Type B pancreatic cell (in vitro differentiated cells): ENCODE results near the gene SNTG2. TPM values are rescaled to one million over a fixed set of nuclear protein-coding genes. Genes with fewer than 3 reads are reported as not detected.

Experiments
- DNase-seq: peaks from one replicate; pipeline ENCODE4 v3.0.0; 2021; ENCODE audit warnings: mixed read lengths; ENCODE audit not compliant: unreplicated experiment; ENCODE audit errors: extremely low spot score
- H3K27ac Mint-ChIP-seq: 2 replicates; pipeline ENCODE4 v1.8.0; 2021; ENCODE audit warnings: mild to moderate bottlenecking, mixed read lengths
- H3K27me3 Mint-ChIP-seq: 2 replicates; pipeline ENCODE4 v1.8.0; 2021; ENCODE audit warnings: mixed read lengths
- H3K36me3 Mint-ChIP-seq: 2 replicates; pipeline ENCODE4 v1.8.0; 2021; ENCODE audit warnings: mixed read lengths
- H3K4me1 Mint-ChIP-seq: one replicate; pipeline ENCODE4 v1.8.0; 2021; ENCODE audit warnings: mixed read lengths; ENCODE audit not compliant: unreplicated experiment
- H3K4me3 Mint-ChIP-seq: 2 replicates; pipeline ENCODE4 v1.8.0; 2021; ENCODE audit warnings: mild to moderate bottlenecking, mixed read lengths
- H3K9me3 Mint-ChIP-seq: 2 replicates; pipeline ENCODE4 v1.8.0; 2021; ENCODE audit warnings: mixed read lengths
- total RNA-seq: library from RNA; stranded (reverse); gene quantifications from 2 replicates; pipeline ENCODE4 v1.2.1, GENCODE V29; 2021; ENCODE audit warnings: low replicate concordance
- TF ChIP-seq, protein P1 (sequence below): fragments of 200-600 bp; sonication (generic); conservative IDR thresholded peaks from 2 replicates; pipeline ENCODE4 v1.5.0; 2021; ENCODE audit warnings: antibody characterized with exemption, mild to moderate bottlenecking

Gene SNTG2
- total RNA-seq, 1 donor from 2014 or later: 1.1 TPM

GRCh38 chr2:1286929-1287328 lies 336.3 kb downstream of the SNTG2 start:
- Mint-ChIP-seq H3K27me3 (no peaks in the 10 kb centered on the region), H3K4me3 (no peak overlapping the region), H3K9me3 (no peaks in the 10 kb centered on the region), H3K4me1 (no peaks in the 10 kb centered on the region), H3K36me3 (no peaks in the 10 kb centered on the region), H3K27ac (no peak overlapping the region)
- TF ChIP-seq, protein P1, sequence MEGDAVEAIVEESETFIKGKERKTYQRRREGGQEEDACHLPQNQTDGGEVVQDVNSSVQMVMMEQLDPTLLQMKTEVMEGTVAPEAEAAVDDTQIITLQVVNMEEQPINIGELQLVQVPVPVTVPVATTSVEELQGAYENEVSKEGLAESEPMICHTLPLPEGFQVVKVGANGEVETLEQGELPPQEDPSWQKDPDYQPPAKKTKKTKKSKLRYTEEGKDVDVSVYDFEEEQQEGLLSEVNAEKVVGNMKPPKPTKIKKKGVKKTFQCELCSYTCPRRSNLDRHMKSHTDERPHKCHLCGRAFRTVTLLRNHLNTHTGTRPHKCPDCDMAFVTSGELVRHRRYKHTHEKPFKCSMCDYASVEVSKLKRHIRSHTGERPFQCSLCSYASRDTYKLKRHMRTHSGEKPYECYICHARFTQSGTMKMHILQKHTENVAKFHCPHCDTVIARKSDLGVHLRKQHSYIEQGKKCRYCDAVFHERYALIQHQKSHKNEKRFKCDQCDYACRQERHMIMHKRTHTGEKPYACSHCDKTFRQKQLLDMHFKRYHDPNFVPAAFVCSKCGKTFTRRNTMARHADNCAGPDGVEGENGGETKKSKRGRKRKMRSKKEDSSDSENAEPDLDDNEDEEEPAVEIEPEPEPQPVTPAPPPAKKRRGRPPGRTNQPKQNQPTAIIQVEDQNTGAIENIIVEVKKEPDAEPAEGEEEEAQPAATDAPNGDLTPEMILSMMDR: no peak
- no peak for DNase-seq

GRCh38 chr2:1287427-1287826 lies 336.8 kb downstream of the SNTG2 start:
- Mint-ChIP-seq H3K9me3 (no peaks in the 10 kb centered on the region), H3K27me3 (no peaks in the 10 kb centered on the region), H3K4me3 (no peak overlapping the region), H3K4me1 (no peaks in the 10 kb centered on the region), H3K36me3 (no peaks in the 10 kb centered on the region), H3K27ac (no peak overlapping the region)
- TF ChIP-seq, protein P1: no peak
- no peak for DNase-seq

- TF ChIP-seq, protein P1: no peak
- no peaks in the 10 kb centered on the region for H3K36me3 Mint-ChIP-seq
- no peaks in the 10 kb centered on the region for H3K9me3 Mint-ChIP-seq
- no peak for DNase-seq
- H3K27me3 Mint-ChIP-seq: no peaks in the 10 kb centered on the region
- H3K4me1 Mint-ChIP-seq: no peaks in the 10 kb centered on the region
- H3K4me3 Mint-ChIP-seq: no peak overlapping the region
- H3K27ac Mint-ChIP-seq: no peak overlapping the region
Measured at GRCh38 chr2:1294900-1295299, 344.3 kb downstream of the SNTG2 start.

GRCh38 chr2:1295740-1296139 lies 345.1 kb downstream of the SNTG2 start:
- Mint-ChIP-seq H3K9me3 (no peaks in the 10 kb centered on the region), H3K27me3 (no peaks in the 10 kb centered on the region), H3K36me3 (no peaks in the 10 kb centered on the region), H3K27ac (no peak overlapping the region), H3K4me3 (no peak overlapping the region), H3K4me1 (no peaks in the 10 kb centered on the region)
- DNase-seq: no peak
- TF ChIP-seq, protein P1: no peak

DNA sequence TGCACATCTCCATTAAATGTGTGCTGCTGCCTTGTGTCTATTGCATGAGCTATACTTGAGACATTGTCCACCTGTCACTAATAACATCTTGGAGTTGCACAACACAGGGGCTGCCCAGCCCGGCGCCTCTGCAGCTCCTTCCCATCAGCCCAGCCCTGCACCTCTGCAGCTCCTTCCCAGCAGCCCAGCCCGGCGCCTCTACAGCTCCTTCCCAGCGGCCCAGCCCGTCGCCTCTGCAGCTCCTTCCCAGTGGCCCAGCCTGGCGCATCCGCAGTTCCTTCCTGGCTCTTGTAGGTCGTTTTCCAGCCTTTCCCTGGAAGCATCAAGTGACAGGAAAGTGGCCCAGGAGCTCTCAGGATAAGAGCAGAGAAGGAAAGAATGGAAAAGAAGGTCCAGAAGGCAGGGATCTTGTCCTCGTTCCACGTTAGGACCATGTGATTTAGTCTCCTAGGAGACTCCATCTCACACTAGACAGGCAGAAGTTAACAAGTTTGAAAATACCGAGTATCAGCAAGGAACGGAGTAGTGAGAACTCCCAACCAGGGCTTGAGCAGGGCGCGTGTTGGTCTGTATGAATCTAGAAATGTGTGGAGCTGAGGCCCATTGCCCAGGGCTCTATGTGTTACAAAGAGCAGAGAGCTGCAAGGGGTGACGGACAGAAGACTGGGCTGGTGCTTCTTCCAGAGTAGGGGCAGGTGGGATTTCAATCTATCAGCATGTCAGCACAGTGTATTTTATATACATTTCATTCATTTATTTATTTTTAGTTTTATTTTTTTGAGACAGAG lies 346.9 kb downstream of the SNTG2 start:
- no peaks in the 10 kb centered on the region for H3K27me3 Mint-ChIP-seq
- H3K27ac Mint-ChIP-seq: no peak overlapping the region
- H3K36me3 Mint-ChIP-seq: no peaks in the 10 kb centered on the region
- H3K4me3 Mint-ChIP-seq: no peak overlapping the region
- no peaks in the 10 kb centered on the region for H3K4me1 Mint-ChIP-seq
- no peak for DNase-seq
- no peaks in the 10 kb centered on the region for H3K9me3 Mint-ChIP-seq
- TF ChIP-seq, protein P1: no peak
